IPS-NIHi7 (cell line): Measurements from ENCODE around the gene ADAMTS10.
"Not testable (repeated sequence)": the region's sequence is repeated elsewhere in the genome, so short reads cannot be mapped to it uniquely, and the experiment has no call there.

Experiments used
- DNase-seq: peaks from one replicate; pipeline ENCODE4 v3.0.0; 2012; ENCODE audit warnings: mixed read lengths; ENCODE audit errors: extremely low spot score

The ADAMTS10 gene

GRCh38 chr19:8610041-8610935, at the start of gene ADAMTS10:
Gene ADAMTS10, minus strand, starts transcription at chr19:8610715. Its CDS starts 5,005 bp downstream, at chr19:8605710.
- DNase-seq = peak; percentile 55

- DNase-seq = no peak
Observed at GRCh38 chr19:8659905-8660304, 49.4 kb upstream of the ADAMTS10 start.

- no peak for DNase-seq
Observed at GRCh38 chr19:8657869-8658268, 47.4 kb upstream of the ADAMTS10 start.

- no peak for DNase-seq
Observed at GRCh38 chr19:8655340-8655709, 44.8 kb upstream of the ADAMTS10 start.

GRCh38 chr19:8654591-8655339, 44.2 kb upstream of the ADAMTS10 start:
- DNase-seq = peak; percentile 93

GRCh38 chr19:8648240-8648639, 37.7 kb upstream of the ADAMTS10 start:
- no peak for DNase-seq

- no peak for DNase-seq
Observed at GRCh38 chr19:8643860-8644653, 33.5 kb upstream of the ADAMTS10 start.

- DNase-seq = no peak
Observed at GRCh38 chr19:8642561-8642960, 32.0 kb upstream of the ADAMTS10 start.

GRCh38 chr19:8641908-8642547, 31.5 kb upstream of the ADAMTS10 start:
- DNase-seq = peak; percentile 75

GRCh38 chr19:8641221-8641907, 30.8 kb upstream of the ADAMTS10 start:
- DNase-seq = no peak

- no peak for DNase-seq
Observed at GRCh38 chr19:8640402-8641004, 30.0 kb upstream of the ADAMTS10 start.

- DNase-seq = no peak
Observed at GRCh38 chr19:8639821-8640401, 29.4 kb upstream of the ADAMTS10 start.

- no peak for DNase-seq
Observed at GRCh38 chr19:8638078-8638619, 27.6 kb upstream of the ADAMTS10 start.

- DNase-seq = not testable (repeated sequence)
Observed at GRCh38 chr19:8637070-8637469, 26.6 kb upstream of the ADAMTS10 start.

- DNase-seq = no peak
Observed at GRCh38 chr19:8635422-8635821, 24.9 kb upstream of the ADAMTS10 start.

GRCh38 chr19:8631425-8631819, 20.9 kb upstream of the ADAMTS10 start:
- peak; percentile 51 for DNase-seq

- DNase-seq = no peak
Observed at GRCh38 chr19:8630796-8631424, 20.4 kb upstream of the ADAMTS10 start.

- DNase-seq = no peak
Observed at GRCh38 chr19:8629996-8630683, 19.6 kb upstream of the ADAMTS10 start, which contains the start of gene NFILZ. Gene NFILZ, plus strand, starts transcription at chr19:8630633. Its CDS starts 46,133 bp downstream, at chr19:8676766.

GRCh38 chr19:8629184-8629583, 18.7 kb upstream of the ADAMTS10 start:
- DNase-seq = no peak
